GM12801 (cell line): ENCODE results near the gene CERS1.

Experiments used
- TF ChIP-seq, protein P1 (sequence below): IDR thresholded peaks from one replicate; pipeline ENCODE4 v1.5.1; 2011; ENCODE audit warnings: control low read depth; ENCODE audit not compliant: insufficient read length; ENCODE audit errors: extremely low read depth

The CERS1 gene

DNA sequence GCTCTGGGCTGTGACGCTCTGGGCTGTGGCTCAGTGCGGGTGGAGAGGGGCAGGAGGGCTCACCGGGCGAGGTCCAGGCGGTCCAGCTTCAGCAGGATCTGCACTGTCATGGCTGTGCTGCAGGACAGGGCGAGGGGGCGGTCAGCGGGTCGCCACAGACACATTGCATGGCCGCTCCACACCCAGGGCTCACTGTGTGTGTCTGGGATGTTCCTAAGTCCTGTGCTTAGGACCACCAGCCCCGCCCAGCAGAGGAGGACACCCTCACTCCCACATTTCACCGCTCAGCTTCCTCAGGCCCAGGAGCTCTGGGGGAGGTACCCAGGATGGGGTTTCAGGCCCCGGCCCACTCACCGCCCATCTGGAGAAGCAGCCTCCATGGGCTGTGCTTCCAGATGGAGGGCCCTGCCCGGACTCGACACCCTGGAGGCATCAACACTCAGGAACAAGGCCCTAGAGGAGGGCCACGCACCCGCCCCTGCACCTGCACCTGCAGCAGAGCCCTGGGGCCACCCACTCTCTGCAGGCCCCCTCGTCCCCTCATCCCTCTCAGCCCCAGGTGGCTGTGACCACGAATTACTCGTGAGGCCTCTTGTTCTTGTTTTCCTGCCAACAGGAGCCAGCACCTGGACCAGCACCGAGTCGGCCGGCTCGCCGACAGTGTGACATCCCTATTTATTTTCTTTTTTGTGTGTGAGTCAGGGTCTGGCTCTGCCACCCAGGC lies 9.7 kb upstream of the CERS1 start:
- TF ChIP-seq, protein P1, sequence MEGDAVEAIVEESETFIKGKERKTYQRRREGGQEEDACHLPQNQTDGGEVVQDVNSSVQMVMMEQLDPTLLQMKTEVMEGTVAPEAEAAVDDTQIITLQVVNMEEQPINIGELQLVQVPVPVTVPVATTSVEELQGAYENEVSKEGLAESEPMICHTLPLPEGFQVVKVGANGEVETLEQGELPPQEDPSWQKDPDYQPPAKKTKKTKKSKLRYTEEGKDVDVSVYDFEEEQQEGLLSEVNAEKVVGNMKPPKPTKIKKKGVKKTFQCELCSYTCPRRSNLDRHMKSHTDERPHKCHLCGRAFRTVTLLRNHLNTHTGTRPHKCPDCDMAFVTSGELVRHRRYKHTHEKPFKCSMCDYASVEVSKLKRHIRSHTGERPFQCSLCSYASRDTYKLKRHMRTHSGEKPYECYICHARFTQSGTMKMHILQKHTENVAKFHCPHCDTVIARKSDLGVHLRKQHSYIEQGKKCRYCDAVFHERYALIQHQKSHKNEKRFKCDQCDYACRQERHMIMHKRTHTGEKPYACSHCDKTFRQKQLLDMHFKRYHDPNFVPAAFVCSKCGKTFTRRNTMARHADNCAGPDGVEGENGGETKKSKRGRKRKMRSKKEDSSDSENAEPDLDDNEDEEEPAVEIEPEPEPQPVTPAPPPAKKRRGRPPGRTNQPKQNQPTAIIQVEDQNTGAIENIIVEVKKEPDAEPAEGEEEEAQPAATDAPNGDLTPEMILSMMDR: no peak

DNA sequence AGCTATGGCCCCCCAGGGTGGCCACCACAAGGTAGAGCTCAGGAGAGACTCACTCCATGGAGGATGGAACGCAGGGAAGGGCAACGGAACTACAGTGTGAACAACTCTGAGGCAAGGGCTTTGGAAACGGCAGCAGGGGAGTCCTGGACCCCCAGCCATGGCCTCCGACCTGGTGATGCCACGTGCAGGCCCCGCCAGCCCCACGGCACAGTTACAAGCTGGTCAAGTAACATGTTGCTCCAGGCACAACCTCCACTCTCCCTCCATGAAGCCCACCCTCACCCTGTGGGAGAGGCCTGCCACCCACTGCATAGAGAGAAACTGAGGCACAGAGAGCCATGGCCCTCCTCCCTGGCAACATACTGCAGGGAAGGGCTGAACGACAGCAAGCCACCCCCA lies 9.1 kb upstream of the CERS1 start:
- TF ChIP-seq, protein P1: no peak

DNA sequence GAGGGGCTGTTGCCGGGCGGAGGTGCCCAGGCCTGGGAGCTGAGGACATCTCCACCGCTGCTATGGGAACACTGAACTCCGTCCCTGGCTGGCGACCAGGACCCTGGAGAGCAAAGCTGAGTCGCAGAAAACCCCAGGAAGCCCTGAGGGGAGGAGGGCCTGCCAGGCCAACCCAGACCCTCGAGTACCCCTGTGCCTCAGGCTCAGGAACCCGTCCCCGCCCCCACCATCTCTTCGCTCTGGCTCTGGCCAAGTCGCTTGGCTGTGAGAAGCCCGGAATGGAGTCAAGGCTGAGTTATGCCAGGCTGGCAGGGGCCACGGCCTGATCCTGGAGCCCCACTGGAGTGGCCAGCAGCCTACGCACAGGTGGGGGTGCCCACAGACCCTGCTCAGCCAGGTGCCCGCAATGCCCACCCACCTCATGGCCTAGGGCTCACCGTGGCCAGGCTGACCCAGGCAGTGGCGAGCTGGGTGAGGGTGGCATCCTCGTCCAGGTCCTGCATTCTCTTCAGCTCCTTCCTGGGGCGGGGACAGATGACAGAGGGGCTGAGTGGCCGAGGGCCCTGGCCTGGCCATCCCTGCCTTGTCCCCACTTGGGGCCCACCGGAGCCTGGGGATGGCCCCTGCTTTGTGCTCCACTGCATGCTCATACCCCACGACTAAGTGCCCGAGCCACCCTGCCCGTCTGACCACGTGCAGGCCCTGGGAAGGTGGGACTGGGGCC lies 8.5 kb upstream of the CERS1 start:
- TF ChIP-seq, protein P1: no peak

DNA sequence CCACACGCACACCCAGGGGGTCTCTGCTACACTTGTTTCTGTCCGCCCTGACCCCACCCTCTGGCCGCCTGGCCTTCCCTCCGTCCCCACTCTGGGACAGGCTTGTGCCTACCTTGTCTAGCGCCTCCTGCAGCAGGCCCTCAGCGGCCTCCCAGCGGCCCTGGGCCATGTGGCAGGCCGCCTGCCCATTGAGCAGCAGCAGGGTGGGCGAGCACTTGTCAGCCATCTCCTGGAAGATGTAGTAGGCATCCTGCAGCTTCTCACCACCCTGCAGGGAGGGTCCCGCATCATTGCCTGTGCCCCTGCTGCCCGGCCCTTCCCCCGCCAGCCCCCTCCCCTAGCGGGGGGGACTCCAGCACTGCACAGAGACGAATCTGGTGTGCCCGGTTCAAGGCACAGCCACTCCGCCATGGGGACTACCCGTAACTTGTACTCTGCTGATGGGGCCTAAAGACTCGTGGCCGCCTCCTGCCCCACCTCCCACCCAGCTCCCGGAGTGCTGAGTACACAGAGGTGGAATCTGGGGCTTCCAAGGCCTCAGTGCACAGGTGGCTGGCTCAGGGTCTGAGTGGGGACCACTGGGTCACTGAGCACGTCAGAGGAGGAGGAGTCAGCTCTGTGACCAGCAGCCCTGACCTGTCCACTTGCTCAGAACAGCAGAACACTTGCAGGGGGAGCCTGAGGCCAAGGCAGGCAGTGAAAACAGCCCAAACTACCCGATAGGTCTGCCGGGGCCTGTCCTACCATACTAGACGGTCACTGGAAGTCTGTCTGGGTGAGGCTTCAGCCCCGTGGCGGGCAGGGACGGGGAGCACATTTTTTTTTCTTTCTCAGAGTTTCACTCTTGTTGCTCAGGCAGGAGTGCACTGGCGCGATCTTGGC lies 7.4 kb upstream of the CERS1 start:
- TF ChIP-seq, protein P1: no peak

DNA sequence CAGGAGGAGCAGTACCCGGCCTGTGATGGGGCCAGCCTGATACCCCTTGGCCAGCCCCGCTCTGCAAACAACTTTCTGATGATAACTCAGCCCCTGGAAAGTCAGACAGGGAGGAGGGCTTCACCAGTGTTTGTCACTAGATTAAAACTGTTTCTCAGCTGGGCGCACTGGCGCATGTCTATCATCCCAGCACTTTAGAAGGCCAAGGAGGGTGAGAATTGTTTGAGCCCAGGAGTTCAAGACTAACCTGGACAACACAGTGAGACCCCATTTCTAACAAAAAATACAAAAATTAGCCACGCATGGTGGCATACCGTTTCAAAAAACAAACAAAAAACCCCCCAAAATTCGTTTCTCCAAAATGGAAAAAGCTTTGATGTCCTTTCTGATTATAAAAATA lies 5.5 kb upstream of the CERS1 start:
- TF ChIP-seq, protein P1: no peak

DNA sequence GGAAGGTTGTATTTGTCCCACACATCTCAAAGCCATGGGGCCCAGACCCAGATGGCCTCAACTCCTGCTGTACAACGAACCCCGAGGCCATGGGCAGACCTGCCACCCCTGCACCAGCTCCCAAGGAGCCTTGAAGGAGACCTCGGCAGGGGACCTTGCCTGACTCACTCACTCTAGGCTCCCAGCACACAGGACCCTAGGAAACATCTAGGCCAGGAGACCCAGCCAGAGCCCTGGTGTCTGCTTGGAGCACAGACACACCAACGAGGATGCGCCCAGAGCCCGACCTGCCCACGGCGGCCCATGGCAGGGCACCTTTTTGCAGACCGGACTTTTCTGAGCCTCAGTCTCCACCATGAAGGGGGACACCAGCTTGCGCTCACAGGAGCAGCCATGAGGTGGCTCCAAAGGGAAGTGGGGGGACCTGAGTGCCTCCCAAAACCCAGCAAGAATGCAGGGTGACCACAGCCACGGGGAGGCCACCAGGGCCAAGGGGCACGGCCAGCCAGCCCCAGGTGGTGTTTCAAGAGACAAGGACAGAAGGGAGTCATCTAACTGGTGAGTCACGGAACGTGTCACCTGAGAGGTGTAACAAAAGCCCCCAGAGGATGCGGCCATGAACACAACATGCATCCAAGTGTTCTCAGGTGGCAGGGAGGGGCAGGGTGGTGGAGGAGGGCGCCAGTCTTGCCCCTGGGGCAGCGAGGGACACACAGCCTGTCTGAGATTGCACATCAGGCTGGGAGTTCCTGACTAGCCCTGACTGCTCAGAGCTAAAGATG lies 4.9 kb upstream of the CERS1 start:
- TF ChIP-seq, protein P1: no peak
